Omental fat pad (tissue), 4 donors: ENCODE data around the gene SUSD5. TPM values are rescaled to one million over a fixed set of nuclear protein-coding genes. Genes with fewer than 3 reads are reported as not detected.

Source experiments
- ATAC-seq: fragments of 150-250 bp; one replicate; pipeline ENCODE4 v1.9.1; 2016; ENCODE audit warnings: mild to moderate bottlenecking, moderate library complexity; ENCODE audit not compliant: low FRiP score
- DNase-seq: peaks from one replicate; pipeline ENCODE4 v3.0.0-alpha.2; 2019; ENCODE audit warnings: low spot score
- total RNA-seq, 4 donors: library from RNA; depleted of rRNA; stranded (reverse); fragments of >200 nt; gene quantifications; one replicate each; pipeline ENCODE4 v1.1.0, GENCODE V29; 2016
- TF ChIP-seq, protein P1 (sequence below), 3 donors: fragments of 450-650 bp; IDR thresholded peaks; one replicate each; pipeline ENCODE4 v1.5.1; 2016 to 2017; ENCODE audit warnings: antibody characterized with exemption in 3 of 3, mild to moderate bottlenecking in 3 of 3, moderate library complexity in 2 of 3

The SUSD5 gene
- total RNA-seq, 4 donors from 2014 or later, result 2.0 to 13.5 (median 6.6) TPM

DNA sequence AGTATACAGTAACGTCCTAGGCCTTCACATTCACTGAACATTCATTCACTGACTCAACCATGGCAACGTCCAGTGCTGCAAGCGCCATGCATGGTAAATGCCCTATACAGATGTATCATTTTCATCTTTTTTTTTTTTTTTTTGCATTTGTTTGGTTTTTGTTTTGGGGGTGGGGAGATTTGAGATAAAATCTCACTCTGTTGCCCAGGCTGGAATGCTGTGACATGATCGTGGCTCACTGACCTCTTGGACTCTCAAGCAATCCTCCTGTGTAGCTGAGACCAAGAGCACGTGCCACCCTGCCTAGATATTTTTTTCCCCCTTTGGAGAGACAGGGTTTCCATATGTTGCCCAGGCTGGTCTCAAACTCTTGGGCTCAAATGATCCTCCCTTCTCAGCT lies 37.4 kb downstream of the SUSD5 start:
- no peak for DNase-seq
- ATAC-seq, result no peak
- TF ChIP-seq, protein P1, sequence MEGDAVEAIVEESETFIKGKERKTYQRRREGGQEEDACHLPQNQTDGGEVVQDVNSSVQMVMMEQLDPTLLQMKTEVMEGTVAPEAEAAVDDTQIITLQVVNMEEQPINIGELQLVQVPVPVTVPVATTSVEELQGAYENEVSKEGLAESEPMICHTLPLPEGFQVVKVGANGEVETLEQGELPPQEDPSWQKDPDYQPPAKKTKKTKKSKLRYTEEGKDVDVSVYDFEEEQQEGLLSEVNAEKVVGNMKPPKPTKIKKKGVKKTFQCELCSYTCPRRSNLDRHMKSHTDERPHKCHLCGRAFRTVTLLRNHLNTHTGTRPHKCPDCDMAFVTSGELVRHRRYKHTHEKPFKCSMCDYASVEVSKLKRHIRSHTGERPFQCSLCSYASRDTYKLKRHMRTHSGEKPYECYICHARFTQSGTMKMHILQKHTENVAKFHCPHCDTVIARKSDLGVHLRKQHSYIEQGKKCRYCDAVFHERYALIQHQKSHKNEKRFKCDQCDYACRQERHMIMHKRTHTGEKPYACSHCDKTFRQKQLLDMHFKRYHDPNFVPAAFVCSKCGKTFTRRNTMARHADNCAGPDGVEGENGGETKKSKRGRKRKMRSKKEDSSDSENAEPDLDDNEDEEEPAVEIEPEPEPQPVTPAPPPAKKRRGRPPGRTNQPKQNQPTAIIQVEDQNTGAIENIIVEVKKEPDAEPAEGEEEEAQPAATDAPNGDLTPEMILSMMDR (IDR thresholded peaks at IDR 0.05), result no peak

DNA sequence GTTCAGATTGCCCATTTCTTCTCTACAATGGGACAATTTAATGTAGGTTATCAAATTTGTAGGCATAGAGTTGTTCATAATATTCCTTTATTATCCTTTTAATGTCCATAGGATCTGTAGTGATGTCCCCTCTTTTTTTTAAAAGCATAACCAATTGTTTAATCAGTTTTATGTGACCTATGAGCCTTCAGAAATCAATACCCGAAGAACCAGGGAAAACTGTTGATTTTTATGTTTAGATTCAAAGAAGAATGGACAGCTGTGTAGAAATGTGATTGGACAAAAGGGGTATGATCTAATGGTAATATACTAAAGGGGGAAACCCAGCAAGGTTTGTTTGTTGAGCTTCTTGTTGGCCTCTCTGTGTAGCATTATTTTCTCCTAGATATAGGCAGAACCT lies 39.5 kb downstream of the SUSD5 start:
- TF ChIP-seq, protein P1 (IDR thresholded peaks at IDR 0.05), result no peak
- ATAC-seq, result no peak
- DNase-seq, result no peak

DNA sequence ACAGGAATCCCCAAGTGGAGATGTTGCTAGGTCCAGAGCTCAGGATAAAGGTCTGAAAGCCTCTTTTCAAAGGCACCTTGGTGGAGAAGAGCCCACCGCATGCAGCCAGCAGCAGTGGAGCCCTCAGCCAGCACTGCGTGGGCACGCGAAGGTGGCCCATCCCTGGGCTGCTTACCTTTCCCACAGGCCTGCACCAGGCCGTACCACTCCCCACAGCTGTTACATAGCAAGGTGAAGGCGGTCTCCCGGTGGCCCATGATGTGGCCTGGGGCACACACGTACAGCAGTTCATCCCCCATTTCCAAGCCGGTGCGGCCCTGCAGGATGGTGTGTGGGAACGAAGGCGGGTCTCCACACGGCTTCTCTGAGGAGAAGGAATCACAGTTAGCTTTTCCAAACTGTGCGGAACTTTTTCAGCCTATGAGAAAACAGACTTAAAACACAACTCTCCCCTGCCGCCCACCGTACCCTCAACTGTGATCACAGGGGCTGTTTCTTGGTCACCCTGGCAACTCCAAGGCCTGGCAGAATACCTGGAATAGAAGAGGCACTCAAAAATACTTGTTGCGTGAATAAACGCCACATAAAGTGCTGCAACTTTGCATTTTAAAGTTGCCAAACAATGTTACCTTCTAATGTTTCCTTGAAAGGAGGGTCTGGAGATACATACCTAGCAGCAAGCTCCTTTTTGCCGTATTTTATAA lies 43.7 kb downstream of the SUSD5 start:
- TF ChIP-seq, protein P1 (IDR thresholded peaks at IDR 0.05), result no peak
- DNase-seq (no peak), ATAC-seq (no peak)

DNA sequence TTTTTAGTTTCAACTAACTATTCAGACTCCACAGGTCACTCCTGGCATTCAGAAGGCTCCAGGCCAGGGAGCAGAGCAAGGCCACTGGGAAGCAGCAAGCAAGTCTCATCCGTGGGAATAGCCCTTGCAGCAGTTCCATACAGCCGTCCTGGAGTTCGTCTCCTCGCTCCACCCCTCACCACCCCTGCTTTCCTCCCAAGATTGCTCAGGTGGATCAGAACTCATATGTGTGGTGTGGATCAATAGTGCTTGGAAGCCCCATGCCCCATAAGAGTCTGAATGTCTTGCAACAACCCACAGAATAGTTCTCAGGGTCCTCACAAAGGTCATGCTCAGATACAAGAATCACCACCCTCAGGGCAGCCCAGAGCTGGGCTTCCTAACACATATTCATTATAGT lies 44.5 kb downstream of the SUSD5 start:
- ATAC-seq (no peak), DNase-seq (no peak)
- TF ChIP-seq, protein P1 (IDR thresholded peaks at IDR 0.05), result no peak

DNA sequence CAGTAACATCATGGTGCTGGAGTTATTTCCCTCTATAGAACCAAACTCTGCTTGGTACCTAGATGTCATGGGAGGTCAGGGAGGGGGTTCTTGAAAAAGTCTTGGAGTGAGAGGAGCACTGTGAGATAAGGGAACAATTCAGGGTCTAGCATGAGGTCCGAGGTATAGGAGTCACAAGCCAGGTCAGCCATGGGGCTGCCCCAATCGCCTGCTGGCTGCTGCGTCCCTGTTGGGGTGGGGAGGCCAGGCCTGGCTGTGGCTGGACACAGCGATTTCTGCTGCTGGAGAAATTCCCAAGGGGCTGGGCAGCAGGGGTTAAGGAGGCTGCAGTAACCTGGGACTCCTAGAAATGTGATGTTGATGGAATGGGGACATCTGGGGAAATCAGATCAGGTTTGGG lies 44.9 kb downstream of the SUSD5 start:
- DNase-seq, result no peak
- TF ChIP-seq, protein P1 (IDR thresholded peaks at IDR 0.05), result no peak
- no peak for ATAC-seq

DNA sequence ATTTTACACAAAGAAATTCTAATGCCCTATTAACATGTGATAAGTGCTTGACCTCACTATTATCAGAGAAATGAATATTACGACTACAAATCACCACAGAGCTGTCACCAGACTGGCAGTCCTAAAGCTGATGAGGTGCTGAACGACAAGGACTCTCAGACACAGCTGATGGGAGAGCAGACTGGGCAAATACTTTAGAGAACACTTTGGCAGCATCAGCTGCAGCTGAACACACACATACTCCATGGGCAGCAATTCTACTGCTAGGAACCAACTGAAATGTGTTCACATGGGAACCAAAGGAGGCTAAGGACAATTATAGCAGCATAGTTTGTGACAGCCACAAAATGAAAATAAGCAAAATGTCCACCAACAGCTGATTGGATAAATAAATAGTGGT lies 45.5 kb downstream of the SUSD5 start:
- ATAC-seq, result no peak
- no peak for DNase-seq
- TF ChIP-seq, protein P1 (IDR thresholded peaks at IDR 0.05), result no peak

DNA sequence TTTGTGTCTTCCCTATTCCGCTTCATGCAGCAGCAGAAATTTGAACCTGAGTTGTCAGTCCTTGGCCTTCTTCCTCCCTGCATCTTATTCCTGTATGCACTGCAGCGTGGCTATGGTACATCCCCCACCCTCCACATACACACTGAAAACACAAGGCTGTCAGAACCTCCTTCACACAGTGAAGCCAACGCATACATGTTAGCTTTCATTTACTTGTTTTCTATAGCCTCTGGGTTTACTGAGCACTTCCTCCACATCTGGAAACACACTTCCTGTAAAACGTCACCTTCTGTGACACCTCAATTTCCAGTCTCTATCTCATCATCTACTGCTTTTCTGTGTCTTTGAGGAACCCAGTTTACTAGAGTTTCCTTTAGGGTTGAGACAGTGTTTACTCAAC lies 47.0 kb downstream of the SUSD5 start:
- TF ChIP-seq, protein P1 (IDR thresholded peaks at IDR 0.05), result no peak
- DNase-seq (no peak), ATAC-seq (no peak)
